ENCODE data around the gene ABLIM3.

Gene ABLIM3

GRCh38 chr5:149141224-149141956, at the start of gene ABLIM3:
Gene ABLIM3 (plus strand): TSS chr5:149141493. CDS start chr5:149142096, 603 bp downstream.
- DNase-seq (ENCODE audit: low read depth in 2 of 2) = peak; percentile 39 to 52

GRCh38 chr5:149093625-149094024, 47.7 kb upstream of the ABLIM3 start:
- DNase-seq (ENCODE audit: low read depth in 2 of 2) = no peak

DNA sequence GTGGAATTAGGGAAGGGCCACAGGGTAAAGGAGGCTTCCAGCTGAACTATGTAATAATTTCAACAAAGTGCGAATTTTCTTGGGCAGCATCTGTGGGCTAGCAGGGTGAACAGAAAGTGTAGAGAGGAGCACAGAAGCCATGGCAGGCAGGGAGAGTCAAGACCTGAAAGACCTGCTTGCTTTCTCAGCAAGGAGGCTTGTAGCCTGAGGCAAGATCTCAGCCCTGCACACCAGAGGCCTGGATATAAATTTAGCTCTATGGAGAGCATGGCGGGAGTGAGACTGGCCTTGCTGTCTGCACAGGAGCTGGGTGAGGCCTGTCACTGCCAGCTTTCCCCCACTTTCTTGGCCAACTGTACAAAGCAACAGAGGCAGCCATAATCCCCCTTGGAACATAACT, 46.3 kb upstream of the ABLIM3 start:
- no peak for DNase-seq (ENCODE audit: low read depth in 2 of 2)

DNA sequence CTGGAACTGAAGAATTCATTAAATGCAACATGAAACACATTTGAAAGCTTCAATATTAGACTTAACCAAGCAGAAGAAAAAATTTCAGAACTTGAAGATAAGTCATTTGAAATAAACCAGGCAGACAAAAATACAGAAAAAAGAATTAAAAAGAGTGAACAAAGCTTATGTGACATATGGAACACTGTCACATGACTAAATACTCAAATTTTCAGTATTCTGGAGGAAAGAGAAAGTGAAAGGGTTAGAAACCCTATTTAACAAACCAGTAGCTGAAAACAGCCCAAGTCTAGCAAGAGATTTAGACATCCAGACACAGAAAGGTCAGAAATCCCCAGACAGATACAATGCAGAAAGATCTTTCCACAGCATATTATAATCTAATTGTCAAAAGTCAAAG, 41.4 kb upstream of the ABLIM3 start:
- no peak for DNase-seq (ENCODE audit: low read depth in 2 of 2)

GRCh38 chr5:149100331-149100730, 41.0 kb upstream of the ABLIM3 start:
- DNase-seq (ENCODE audit: low read depth in 2 of 2) = no peak

DNA sequence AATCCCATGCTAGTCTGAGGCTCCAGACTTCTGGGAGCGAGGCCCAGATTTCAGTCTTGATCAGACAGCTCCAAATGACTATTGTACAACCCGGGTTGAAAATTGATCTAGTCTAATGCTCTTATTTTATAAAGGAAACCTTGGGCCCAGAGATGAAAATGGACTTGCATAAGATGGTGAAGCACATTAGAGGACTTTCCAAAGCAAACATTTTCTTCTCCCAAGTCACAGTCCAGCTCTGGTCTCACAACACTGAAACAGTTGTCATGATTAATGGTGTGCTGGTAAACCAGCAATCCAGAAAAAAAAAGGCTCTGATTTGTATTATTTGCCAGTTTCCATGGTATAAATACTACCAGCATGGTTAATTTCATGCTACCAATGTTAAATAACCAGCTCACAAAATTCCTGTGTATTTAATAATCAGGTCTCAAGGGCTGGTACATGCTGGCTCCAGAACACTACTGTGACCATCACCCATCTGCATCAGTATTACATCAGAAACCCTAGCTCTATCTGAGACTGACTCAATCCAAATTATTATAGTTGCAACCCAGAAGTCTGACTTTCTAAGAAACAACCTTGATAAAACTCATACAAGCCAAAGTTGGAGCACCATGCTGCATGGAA, 32.5 kb upstream of the ABLIM3 start:
- DNase-seq (ENCODE audit: low read depth in 2 of 2) = no peak

DNA sequence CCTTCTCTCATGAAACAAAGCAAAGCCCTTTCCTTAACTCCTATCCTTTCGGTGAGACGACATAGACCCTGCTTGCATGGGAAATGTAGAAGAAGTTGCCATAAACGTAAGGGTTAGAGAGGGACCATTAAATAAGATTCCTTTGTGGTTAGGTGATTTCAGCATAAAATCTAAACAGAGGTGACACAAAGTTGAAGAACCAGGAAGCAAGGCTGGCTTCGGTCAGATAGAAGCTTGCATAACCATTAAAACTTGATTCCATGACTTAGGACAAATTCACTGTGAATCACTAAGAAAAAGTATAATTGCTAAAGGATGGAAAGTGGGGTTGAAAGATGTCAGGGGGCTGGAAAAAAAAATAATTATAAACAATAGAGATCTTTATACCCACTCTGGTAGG, 30.9 kb upstream of the ABLIM3 start:
- no peak for DNase-seq (ENCODE audit: low read depth in 2 of 2)

GRCh38 chr5:149113669-149114068, 27.6 kb upstream of the ABLIM3 start:
- no peak for DNase-seq (ENCODE audit: low read depth in 2 of 2)

- peak in 1 of 2 donors; percentile 4 for DNase-seq (ENCODE audit: low read depth in 2 of 2)
Observed at GRCh38 chr5:149114403-149115312, 26.6 kb upstream of the ABLIM3 start.

- DNase-seq (ENCODE audit: low read depth in 2 of 2) = no peak
Observed at GRCh38 chr5:149117970-149118369, 23.3 kb upstream of the ABLIM3 start.

GRCh38 chr5:149118463-149118862, 22.8 kb upstream of the ABLIM3 start:
- DNase-seq (ENCODE audit: low read depth in 2 of 2) = no peak

GRCh38 chr5:149121145-149121544, 20.1 kb upstream of the ABLIM3 start:
- no peak for DNase-seq (ENCODE audit: low read depth in 2 of 2)

DNA sequence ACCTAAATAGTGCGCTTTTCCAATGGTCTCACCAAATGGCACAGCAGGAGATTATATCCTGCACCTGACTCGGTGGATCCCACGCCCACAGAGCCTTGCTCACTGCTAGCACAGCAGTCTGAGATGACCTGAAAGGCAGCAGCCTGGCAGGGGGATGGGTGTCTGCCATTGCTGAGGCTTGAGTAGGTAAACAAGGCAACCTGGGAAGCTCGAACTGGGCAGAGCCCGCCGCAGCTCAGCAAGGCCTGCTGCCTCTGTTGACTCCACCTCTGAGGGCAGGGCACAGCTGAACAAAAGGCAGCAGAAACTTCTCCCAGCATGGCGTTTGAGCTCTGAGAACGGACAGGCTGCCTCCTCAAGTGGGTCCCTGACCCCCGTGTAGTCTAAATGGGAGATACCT, 18.1 kb upstream of the ABLIM3 start:
- DNase-seq (ENCODE audit: low read depth in 2 of 2) = no peak

DNA sequence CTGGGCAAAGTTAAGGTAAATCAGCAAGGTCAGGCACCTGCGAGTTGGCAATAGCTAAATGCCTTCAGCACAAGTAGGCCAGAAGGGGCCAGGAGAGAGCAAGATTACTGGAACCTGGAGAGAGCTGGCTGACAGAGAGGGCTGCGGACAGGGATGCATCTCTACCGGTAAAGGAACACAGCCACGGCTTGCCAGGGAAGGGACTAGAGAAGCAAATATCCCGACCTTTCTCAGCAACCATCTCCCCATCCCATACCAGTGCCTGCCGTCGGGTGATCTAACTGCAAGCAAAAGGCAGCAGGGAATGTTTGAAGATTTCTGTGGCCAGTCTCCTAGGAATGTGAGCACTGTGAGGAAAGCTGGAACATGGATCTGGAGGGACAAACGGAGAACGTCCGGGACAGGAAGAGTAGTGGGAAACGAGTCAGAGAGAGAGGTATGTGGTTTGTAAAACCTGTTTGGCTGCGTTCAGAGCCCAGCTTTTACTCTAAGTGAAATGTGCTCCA, 15.9 kb upstream of the ABLIM3 start:
- DNase-seq (ENCODE audit: low read depth in 2 of 2) = no peak

- DNase-seq (ENCODE audit: low read depth in 2 of 2) = no peak
Observed at GRCh38 chr5:149126906-149127305, 14.4 kb upstream of the ABLIM3 start.

DNA sequence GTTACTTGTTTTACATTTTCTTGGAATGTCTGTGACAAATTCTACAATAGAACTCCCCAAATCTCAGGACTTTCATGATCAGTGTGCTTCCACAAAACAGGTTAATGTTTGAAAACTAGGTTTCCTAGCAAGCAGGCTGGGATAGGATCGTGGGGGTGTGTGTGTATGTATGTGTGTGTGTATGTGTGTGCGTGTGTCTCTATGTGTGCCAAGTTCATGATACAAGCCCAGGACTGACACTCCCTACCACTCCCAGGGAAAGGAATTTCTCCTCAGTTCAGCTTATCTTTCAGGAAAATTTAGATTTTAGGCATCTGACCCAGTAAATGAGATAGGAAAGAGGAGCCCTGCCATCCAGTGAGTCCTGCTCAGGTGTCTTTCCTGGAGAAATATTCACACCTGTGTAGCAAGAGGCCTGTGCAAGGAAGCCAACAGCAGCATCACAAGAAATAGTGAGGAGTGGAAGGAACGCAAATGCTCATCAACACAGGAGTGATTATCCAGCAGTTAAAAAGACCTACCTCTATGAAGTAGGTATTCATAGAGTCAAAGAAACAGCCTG, 13.8 kb upstream of the ABLIM3 start:
- DNase-seq (ENCODE audit: low read depth in 2 of 2) = no peak

- DNase-seq (ENCODE audit: low read depth in 2 of 2) = no peak
Observed at GRCh38 chr5:149128023-149128875, 13.0 kb upstream of the ABLIM3 start.

DNA sequence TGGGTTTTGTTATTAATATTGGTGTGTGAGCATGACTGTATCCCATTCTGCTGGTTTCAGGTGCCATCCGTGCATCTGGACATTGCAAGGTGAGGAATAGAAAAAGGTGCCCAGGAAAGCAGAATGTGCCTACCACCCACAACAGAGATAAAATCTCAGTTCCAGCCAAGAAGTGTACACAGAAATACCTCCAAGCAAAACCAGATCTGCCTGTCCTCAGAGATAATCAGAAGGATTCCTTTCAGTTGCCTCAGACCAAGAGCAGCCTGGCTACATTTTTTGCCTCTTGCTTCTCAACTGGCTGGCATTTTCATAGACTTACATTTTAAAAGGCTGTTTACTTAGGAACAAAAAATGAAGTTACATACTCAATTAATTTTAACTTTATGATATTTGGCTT, 12.1 kb upstream of the ABLIM3 start:
- DNase-seq (ENCODE audit: low read depth in 2 of 2) = no peak

DNA sequence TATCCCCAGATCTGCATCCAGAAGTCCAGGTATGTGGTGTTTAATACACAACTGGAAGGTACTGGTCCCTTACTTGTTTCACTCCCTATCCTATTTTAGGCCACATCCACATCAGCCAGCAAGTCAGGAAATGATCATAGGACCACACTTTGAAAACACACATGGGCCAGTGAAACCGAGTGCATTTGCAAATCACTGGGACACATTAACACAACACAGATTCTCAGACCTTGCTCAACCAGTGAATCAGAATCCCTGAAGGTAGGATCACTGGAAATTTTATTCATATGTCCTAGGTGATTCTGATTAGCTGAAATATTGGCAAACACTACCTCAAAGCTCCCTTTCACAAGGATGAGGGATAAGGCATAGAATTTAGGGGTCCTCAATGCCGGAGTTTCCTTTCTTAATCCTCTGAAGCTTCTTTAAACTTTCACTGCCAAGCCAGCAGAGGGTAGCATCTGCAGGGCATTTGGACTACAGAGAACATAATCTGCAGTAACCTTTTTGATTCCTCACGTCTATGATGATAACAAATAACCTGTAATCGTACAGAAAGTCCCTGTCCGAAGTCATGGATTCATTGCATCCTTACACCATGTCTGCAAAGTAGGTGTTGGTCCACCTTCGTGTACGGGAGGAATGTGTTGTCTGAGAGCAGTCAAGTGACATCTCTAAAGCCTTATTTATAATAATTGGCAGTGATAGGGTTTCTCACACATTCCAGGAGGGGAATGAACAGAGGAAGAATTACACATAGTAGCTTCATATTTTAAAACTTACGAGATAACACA, 11.0 kb upstream of the ABLIM3 start:
- no peak for DNase-seq (ENCODE audit: low read depth in 2 of 2)

GRCh38 chr5:149132474-149132873, 8.8 kb upstream of the ABLIM3 start:
- DNase-seq (ENCODE audit: low read depth in 2 of 2) = no peak
